Measurements from ENCODE around the gene BORCS8.
A peak's percentile ranks its signal among the peaks of the same experiment; 100 is the strongest.
"Not testable (repeated sequence)": the region's sequence is repeated elsewhere in the genome, so short reads cannot be mapped to it uniquely, and the experiment has no call there.

The BORCS8 gene

DNA sequence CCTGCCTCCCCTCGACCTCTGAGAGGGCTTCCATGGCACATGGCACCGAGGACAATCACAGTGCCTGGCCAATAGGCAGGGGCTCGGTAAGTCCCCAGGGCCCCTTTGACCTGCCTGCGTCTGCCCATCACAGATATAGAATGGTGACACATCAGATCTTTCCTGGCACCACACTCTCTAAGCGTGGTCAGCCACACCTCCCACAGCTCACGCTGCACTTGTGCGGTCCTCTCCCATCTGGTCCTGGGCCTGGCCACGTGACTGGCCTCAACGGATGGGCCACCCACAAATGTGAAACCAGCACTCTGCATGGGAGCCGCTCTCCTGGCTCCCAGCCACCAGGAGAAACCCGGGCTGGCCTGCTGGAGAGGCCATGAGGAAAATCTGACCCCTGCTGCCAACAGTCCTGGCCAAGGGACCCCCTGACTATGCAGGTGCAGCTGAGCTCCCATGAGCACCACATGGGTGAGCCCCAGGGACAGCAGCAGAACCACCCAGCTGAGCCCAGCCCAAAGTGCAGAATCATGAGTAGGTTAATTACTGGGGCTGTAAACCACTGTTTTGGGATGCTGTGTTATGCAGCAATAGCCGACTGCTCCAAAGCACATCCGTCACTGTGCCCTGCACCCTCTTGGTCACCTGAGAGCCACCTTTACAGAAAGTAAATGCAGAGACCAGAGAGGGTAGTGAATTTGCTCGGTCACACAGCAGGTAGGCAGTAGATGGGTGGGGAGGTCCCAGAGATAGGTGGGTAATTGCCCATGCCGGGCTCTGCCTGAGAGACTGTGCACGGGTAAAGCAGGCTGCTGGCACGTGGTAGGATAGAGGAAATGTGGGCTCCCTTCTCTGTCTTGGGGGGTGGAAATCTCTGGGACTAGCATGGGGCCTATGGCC, 12.2 kb downstream of the BORCS8 start:
- no peak for DNase-seq

DNA sequence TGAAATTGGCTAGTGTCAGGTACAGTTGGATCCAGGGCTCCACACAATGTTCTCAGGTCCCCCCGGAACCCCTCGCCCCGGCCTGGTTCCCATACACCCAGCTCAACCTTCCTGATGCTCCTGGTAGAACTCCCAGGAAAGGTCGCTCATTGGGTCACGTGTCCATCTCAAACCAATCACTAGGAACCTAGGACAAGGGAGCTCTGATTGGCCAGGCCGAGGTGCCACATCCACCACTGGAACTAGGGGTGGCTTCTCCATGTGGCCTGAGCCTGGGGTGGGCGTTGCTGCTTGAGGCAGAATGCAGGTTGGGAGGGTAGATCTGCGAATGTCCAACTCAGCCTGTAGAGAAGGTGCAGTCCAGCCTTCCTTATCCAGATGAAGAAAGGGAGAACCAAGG, 15.0 kb downstream of the BORCS8 start:
- DNase-seq: no peak

DNA sequence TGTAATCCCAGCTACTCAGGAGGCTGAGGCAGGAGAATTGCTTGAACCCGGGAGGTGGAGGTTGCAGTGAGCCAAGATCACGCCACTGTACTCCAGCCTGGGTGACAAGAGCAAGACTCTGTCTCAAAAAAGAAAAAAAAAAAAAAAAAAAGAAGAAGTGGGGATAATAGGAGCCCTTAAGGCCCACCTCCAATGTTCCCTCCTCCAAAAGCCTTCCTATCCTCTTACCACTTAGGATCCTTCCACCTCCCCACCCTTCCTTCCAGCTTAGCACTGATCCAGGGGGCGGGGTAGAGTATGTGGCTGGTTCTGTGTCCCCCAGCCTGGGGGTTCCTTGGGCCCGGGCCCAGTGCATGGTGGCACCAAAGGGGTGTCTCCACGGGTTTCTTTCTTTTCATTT, 18.7 kb downstream of the BORCS8 start:
- DNase-seq: not testable (repeated sequence)

- no peak for DNase-seq
Observed at GRCh38 chr19:19171821-19172532, 20.0 kb downstream of the BORCS8 start.

GRCh38 chr19:19170873-19171672, 20.9 kb downstream of the BORCS8 start:
- DNase-seq: no peak

- peak; percentile 77 for DNase-seq
Observed at GRCh38 chr19:19170053-19170872, 21.7 kb downstream of the BORCS8 start, which contains the start of gene MEF2B. TSS of gene MEF2B (minus strand) at chr19:19170263. CDS start at chr19:19150735, 19,528 bp downstream.

DNA sequence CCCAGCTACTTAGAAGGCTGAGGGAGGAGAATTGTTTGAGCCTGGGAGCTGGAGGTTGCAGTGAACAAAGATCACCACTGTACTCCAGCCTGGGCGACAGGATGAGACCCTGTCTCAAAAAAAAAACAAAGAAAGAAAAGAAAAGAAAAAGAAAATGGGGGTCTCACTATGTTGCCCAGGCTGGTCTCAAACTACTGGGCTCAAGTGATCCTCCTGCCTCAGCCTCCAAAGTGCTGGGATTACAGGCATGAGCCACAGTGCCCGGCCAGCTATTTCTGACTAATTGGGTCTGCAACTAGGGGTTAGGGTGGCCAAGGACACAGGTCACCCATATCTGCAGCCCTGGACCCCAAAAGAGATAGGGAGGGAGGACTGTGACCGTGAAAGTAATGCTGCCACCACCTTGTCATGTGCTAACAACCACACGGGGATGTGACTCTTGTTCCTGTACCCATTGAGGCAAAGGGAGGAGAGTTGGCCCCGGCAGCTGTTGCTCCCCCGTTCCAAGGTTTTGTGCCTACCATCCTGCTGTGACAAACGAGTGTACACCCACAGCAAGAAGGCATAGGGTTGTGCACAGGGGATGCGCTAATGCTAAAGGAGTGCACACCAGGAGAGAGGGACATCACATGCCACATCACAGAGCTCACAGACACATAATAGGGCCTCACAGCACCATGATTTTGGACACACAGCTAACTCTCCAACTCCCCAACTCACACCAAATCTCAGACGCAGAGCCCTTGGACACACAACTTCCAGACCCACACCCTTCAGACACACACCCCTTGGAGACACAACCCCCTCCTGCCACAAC, 22.5 kb downstream of the BORCS8 start:
- no peak for DNase-seq

DNA sequence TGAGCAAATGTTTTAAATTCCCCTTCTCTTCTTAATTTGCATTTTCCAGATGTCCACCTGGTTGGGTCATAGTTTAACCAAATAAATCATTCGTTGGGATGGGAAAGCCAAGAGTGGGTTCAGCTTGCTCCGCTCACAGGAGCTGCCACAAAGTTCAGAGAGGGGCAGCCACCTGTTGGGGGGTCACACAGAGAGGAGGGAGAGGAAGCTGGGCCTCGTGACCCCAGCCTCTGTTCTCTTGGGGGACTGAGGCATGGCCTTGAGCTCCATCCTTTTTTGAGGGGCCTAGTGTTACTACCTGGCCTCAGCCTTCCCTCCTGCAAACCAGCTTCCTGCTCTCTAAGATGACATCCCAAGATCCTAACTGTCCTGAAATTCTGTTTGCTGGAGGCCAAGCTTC, 24.3 kb downstream of the BORCS8 start:
- DNase-seq: no peak

- no peak for DNase-seq
Observed at GRCh38 chr19:19165396-19165795, 26.6 kb downstream of the BORCS8 start.

- DNase-seq: no peak
Observed at GRCh38 chr19:19162495-19162894, 29.5 kb downstream of the BORCS8 start.

GRCh38 chr19:19160461-19161035, 31.4 kb downstream of the BORCS8 start:
- no peak for DNase-seq

GRCh38 chr19:19159534-19159933, 32.4 kb downstream of the BORCS8 start:
- DNase-seq: no peak

DNA sequence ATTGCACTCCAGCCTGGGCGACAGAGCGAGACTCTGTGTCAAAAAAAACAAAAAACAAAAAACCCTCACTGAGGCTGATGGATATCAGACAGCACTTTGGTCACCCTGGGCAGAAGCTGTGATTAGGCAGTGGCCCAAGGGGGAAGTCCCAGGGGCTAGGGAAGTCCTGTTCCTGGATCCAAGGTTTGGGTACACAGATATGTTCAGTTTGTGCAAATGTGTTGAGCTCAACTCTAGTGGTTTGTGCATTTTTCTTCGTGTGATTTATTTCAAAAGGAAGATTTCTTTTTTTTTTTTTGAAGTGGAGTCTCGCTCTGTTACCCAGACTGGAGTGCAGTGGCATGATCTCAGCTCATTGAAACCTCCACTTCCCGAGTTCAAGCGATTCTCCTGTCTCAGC, 34.1 kb downstream of the BORCS8 start:
- no peak for DNase-seq

DNA sequence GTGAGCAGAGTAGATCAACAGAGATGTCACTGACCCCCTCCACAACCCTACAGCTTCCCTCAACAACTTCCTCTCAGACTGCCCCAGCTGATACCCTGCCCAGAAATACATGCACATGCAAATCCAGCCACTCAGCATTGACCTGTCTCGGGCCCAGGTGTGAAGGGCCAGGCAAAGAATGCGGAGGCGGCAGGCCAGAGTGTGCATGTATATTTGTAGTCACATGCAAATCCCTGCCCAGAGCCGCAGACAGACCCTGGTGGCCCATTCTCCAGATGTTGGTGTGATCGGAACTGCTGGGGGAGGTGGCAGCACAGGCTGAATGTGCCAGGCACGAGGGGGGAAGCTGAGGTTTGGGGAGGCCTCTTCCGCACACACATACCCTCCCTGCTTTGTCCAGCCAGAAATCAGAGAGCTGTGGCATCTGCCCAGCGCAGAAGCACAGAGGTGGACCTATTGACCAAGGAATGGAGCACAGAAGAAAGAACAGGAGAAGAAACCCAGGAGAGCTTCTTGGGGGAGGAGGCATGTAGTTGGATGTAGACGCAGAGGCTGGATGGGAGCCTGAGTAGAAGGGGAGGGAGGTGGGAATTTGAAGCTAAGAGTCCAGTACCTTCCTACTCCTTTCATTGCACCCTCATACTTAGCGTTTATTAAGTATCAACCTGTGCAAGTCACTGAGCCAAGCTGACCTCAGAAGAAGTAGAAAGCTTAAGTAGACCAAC, 36.3 kb downstream of the BORCS8 start:
- DNase-seq: no peak

GRCh38 chr19:19154768-19155494, 37.0 kb downstream of the BORCS8 start:
- no peak for DNase-seq

DNA sequence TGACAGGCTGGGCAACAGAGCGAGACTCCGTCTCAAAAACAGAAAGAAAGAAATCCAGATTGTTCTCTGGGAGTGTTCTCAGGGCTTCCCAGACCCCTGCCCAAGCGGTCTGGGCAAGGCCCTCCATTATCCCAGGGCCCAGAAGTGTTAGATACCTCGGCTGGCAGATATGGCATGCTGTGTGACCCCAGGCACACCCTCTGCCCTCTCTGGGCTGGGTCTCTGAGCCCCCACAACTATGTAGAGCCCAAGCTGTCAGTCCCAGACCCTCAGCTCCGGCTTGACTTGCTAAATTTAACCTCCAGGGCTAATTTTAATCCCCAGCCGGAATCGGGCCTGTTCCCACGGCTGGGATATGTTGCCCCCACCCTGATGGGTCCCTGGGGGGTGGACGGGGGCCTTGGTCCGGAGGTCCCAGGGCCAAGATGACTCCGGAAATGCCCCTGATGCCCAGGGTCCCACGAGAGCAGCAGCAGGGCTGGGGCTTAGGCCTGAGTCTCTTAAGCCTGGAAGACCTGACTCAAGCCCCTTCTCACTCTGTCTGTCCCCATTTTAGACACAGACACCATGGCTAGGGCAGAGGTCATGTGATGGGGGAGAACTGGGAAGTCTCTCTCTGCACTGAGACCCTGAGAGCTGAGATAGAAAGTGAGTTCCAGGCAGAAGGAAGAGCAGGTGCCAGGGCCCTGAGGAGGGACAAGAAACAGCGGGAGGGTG, 39.1 kb downstream of the BORCS8 start:
- no peak for DNase-seq

GRCh38 chr19:19151418-19151817, 40.5 kb downstream of the BORCS8 start:
- no peak for DNase-seq

- DNase-seq: no peak
Observed at GRCh38 chr19:19149435-19149834, 42.5 kb downstream of the BORCS8 start.

DNA sequence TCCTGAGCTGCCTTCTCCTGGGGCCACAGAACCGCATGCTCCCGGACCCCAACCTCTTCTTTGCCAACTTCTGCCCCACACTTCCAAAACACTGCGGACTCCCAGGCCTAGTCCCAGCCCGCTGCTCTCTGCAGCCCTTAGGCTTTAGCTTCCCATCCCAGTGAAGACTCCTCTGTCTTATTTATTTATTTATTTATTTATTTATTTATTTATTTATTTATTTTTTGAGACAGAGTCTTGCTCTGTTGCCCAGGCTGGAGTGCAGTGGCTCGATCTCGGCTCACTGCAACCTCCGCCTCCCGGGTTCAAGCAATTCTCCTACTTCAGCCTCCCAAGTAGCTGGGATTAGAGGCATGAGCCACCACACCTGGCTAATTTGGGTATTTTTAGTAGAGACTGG, 43.4 kb downstream of the BORCS8 start:
- not testable (repeated sequence) for DNase-seq

Data from CD4-positive, alpha-beta T cell treated with Interleukin-12 subunit alpha and Interleukin-12 subunit beta, for 1 hour (primary cell).